Epithelial cell of proximal tubule (primary cell): Measurements from ENCODE around the gene LOX. TPM values are rescaled to one million over a fixed set of nuclear protein-coding genes. Genes with fewer than 3 reads are reported as not detected.

Source experiments
- DNase-seq: peaks from one replicate; pipeline ENCODE4 v3.0.0-alpha.2; 2011; ENCODE audit warnings: low read depth
- H3K4me3 ChIP-seq: 2 replicates; pipeline ENCODE4 v1.5.1; 2011; ENCODE audit warnings: low read depth, mild to moderate bottlenecking, low read length
- total RNA-seq: library from RNA; depleted of rRNA; stranded (reverse); fragments of >200 nt; gene quantifications from 2 replicates; pipeline ENCODE4 v1.2.3, GENCODE V29; 2015
- TF ChIP-seq, protein P1 (sequence below): conservative IDR thresholded peaks from 2 replicates; pipeline ENCODE4 v1.5.1; 2012; ENCODE audit warnings: low read depth, mild to moderate bottlenecking, low read length

The LOX gene
- total RNA-seq, 1 donor from 2014 or later, result 14.9 TPM

DNA sequence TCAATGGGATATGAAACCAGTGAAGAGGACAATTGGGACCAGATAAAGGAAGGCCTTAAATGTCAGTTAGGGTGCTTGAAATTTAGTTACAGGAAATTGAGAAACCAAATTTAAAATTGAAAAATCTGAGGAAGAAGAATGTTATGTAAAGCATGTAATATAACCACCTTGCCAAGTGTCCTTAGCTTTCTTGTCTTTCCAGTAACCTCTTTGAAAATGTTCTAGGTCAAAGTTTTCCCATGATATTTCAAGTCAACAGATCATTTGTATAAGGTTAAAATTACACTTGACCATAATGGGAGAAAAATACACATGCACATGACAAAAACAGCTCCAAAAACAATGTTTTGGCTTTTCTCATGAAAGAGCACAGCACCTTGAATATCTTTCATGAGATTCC is 21.1 kb downstream of the LOX start:
- no peak overlapping the region for H3K4me3 ChIP-seq
- DNase-seq, result no peak
- TF ChIP-seq, protein P1, sequence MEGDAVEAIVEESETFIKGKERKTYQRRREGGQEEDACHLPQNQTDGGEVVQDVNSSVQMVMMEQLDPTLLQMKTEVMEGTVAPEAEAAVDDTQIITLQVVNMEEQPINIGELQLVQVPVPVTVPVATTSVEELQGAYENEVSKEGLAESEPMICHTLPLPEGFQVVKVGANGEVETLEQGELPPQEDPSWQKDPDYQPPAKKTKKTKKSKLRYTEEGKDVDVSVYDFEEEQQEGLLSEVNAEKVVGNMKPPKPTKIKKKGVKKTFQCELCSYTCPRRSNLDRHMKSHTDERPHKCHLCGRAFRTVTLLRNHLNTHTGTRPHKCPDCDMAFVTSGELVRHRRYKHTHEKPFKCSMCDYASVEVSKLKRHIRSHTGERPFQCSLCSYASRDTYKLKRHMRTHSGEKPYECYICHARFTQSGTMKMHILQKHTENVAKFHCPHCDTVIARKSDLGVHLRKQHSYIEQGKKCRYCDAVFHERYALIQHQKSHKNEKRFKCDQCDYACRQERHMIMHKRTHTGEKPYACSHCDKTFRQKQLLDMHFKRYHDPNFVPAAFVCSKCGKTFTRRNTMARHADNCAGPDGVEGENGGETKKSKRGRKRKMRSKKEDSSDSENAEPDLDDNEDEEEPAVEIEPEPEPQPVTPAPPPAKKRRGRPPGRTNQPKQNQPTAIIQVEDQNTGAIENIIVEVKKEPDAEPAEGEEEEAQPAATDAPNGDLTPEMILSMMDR, result no peak

DNA sequence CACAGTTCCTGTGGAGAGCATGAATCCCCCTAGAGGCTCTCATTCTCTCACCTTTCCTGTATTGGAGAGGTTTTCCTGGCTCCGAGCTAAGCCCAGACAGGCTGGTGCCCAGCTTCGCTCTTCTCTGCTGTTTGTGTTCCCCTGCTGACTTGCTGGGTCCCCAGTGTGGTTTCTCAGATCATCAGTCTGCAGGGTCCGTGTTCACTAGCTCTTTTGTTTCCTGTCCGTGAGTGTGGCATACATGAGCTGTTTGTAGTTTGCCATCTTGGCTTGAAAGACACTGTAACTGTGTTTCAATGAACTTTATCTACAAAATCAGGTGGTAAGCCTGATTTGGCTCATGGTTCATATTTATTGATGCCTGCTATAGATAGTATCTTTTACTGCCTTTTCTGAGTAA is 23.8 kb downstream of the LOX start:
- DNase-seq, result no peak
- H3K4me3 ChIP-seq, result no peak overlapping the region
- TF ChIP-seq, protein P1, result no peak

DNA sequence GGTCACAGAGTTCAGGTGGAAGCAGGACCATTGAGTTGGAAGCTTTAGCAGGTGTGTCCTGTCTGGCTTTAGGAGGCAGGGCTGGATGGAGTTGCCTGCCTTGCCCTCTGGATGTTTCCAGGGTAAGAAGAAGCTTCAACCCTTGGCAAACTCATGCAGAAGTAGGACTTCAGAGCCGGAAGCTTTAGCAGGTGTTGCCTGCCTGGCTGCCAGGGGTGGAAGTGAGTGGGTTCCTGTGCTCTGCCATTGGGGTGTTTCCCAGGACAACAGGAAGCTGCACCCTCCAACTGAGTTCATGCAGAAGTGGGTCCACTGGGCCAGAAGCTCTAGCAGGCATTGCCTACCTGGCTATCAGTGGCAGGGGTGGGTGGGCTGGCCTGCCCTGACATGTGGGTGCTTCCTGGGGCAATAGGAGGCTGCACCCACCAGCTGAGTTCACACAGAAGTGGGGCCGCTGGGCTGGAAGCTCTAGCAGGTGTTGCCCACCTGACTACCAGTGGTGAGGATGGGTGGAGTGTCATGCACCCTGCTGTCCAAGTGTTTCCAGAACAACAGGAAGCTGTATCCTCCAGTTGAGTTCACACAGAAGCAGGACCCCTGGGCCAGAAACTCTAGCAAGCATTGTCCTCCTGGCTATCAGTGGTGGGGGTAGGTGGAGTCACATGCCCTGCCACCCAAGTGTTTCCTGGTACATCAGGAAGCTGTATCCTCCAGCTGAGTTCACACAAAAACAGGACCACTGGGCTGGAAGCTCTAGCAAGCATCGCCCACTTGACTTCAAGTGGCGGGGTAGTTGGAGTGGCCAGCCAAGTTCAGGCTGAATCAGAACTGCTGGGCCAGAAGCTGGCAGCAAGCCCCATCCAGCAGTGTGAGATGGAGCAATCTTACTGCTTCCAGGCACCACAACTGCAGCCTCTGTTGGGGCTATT is 24.6 kb downstream of the LOX start:
- no peak overlapping the region for H3K4me3 ChIP-seq
- no peak for DNase-seq
- TF ChIP-seq, protein P1, result no peak

DNA sequence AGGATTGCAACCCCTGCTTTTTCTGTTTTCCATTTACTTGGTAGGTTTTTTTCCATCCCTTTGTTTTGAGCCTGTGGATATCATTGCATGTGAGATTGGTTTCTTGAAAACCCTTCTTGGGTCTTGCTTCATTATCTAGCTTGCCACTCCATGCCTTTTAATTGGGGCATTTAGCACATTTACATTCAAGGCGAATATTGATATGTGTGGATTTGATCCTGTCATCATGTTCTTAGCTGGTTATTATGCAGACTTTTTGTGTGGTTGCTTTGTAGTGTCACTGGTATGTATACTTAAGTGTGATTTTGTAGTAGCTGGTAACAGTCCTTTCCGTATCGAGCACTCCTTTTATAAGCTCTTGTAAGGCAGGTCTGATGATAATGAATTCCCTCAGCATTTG is 26.5 kb downstream of the LOX start:
- TF ChIP-seq, protein P1, result no peak
- DNase-seq, result no peak
- no peak overlapping the region for H3K4me3 ChIP-seq

DNA sequence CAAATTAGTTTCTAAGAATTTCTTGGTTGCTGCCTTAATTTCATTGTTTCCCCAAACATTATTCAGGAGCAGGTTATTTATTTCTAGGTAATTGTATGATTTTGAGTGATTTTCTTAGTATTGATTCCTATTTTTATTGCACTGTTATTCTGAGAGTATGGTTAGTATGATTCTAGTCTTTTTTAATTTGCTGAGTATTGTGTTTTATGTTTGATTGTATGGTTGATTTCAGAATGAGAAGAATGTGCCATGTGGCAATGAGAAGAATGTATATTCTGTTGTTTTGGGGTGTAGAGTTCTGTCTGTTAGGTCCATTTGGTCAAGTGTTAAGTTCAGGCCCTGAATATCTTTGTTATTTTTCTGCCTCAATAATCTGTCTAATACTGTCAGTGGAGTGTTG is 27.1 kb downstream of the LOX start:
- TF ChIP-seq, protein P1, result no peak
- H3K4me3 ChIP-seq, result no peak overlapping the region
- no peak for DNase-seq

DNA sequence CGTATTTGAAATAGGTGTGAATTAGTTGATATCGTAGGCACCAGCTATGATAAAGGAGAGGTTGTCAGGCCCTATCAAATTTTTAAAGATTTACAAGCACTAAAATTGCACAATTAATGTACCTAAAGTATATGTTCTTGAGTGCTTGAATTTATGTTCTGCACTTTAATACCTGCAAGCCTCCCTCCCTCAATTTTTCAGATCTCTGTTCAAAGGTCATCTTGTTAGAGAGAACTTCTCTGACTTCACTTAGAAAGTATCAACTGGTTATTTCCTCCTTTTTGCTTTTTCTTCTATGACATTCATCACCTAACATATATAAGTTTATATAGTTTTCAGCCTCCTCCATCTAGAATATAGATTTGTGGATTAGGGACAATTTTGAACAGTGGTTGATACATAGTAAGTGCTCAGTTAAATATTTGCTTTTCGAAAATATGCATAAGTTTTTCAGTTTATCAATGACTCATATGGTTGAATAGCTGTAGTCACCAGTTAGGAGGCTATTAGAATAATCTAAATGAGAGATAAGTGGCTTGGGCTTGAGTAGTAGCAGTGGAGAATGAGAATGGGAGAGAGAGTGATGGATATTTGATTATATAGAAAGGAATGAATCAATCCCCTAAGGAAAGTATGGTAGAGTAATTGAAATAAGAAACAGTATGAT is 37.3 kb downstream of the LOX start:
- DNase-seq, result no peak
- no peak overlapping the region for H3K4me3 ChIP-seq
- TF ChIP-seq, protein P1, result no peak

DNA sequence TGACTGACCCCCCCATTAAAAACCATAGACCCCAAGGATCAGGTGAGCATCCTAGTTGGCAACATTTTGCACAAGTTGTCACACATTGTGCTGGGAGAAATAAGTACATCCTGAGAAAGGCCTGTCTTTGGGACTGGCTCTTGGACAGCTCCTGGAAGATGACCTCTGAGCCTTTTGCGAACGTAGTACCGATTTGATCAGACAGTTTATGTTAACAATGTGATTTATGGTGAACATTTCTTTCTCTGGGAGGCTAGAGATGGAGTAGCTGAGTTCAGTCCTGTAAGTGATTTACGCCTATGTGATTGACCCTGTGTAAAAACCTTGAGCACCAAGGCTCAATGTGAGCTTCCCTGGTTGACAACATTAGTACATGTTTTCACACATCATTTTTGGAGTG is 41.7 kb downstream of the LOX start:
- TF ChIP-seq, protein P1, result no peak
- no peak overlapping the region for H3K4me3 ChIP-seq
- no peak for DNase-seq
